HG03196 (cell line): Measurements from ENCODE around the gene WFDC2.
"Not testable (repeated sequence)": the region's sequence is repeated elsewhere in the genome, so short reads cannot be mapped to it uniquely, and the experiment has no call there.

ENCODE experiments used
- ATAC-seq: cut with Tn5 transposase; IDR thresholded peaks from one replicate; pipeline ENCODE4 v1.9.1; 2021; ENCODE audit not compliant: unreplicated experiment

WFDC2 gene

GRCh38 chr20:45450097-45450818 lies 19.3 kb upstream of the WFDC2 start:
- ATAC-seq, result no peak

- no peak for ATAC-seq
These were observed 17.3 kb upstream of the WFDC2 start for GRCh38 chr20:45452238-45452637.

GRCh38 chr20:45452772-45453691 lies 16.5 kb upstream of the WFDC2 start:
- no peak for ATAC-seq

- no peak for ATAC-seq
These were observed 12.9 kb upstream of the WFDC2 start for GRCh38 chr20:45456632-45457031.

GRCh38 chr20:45459606-45460005 lies 9.9 kb upstream of the WFDC2 start:
- ATAC-seq, result no peak

GRCh38 chr20:45461225-45461624 lies 8.3 kb upstream of the WFDC2 start:
- no peak for ATAC-seq

- ATAC-seq, result no peak
These were observed 6.6 kb upstream of the WFDC2 start for GRCh38 chr20:45462711-45463509.

GRCh38 chr20:45463709-45464108 lies 5.8 kb upstream of the WFDC2 start:
- no peak for ATAC-seq

GRCh38 chr20:45465491-45466266 lies 3.9 kb upstream of the WFDC2 start:
- ATAC-seq, result no peak

- ATAC-seq, result no peak
These were observed 2.4 kb upstream of the WFDC2 start for GRCh38 chr20:45467172-45467571.

- no peak for ATAC-seq
These were observed 1.7 kb upstream of the WFDC2 start for GRCh38 chr20:45467861-45468260.

GRCh38 chr20:45470262-45470931 lies 844 bp downstream of the WFDC2 start:
- peak; percentile 56 for ATAC-seq

GRCh38 chr20:45470937-45471336 lies 1.4 kb downstream of the WFDC2 start:
- ATAC-seq, result no peak

GRCh38 chr20:45472286-45472685 lies 2.7 kb downstream of the WFDC2 start:
- not testable (repeated sequence) for ATAC-seq

- not testable (repeated sequence) for ATAC-seq
These were observed 8.1 kb downstream of the WFDC2 start for GRCh38 chr20:45477530-45478148.

GRCh38 chr20:45479822-45480221 lies 10.3 kb downstream of the WFDC2 start:
- ATAC-seq, result no peak

- ATAC-seq, result no peak
These were observed 15.1 kb downstream of the WFDC2 start for GRCh38 chr20:45484676-45485075.

- no peak for ATAC-seq
These were observed 15.8 kb downstream of the WFDC2 start for GRCh38 chr20:45485388-45485787.

- ATAC-seq, result no peak
These were observed 17.7 kb downstream of the WFDC2 start for GRCh38 chr20:45487231-45487635.
